Stromal cell of bone marrow (primary cell): ENCODE results near the gene GPR162.
"Not testable (repeated sequence)": the region's sequence is repeated elsewhere in the genome, so short reads cannot be mapped to it uniquely, and the experiment has no call there.

Source experiments
- DNase-seq: peaks from one replicate; pipeline ENCODE4 v3.0.0-alpha.2; 2012; ENCODE audit warnings: low read depth

The GPR162 gene

GRCh38 chr12:6858799-6859198, 37.2 kb downstream of the GPR162 start:
- DNase-seq: no peak

- DNase-seq: no peak
These were observed 38.5 kb downstream of the GPR162 start for GRCh38 chr12:6860116-6860515.

GRCh38 chr12:6860942-6861341, 39.3 kb downstream of the GPR162 start:
- no peak for DNase-seq

GRCh38 chr12:6861391-6861790, 39.8 kb downstream of the GPR162 start:
- DNase-seq: no peak

- no peak for DNase-seq
These were observed 41.4 kb downstream of the GPR162 start for GRCh38 chr12:6863033-6863432.

- DNase-seq: no peak
These were observed 42.1 kb downstream of the GPR162 start for GRCh38 chr12:6863586-6864321.

GRCh38 chr12:6865307-6865706, 43.7 kb downstream of the GPR162 start:
- DNase-seq: not testable (repeated sequence)

- DNase-seq: no peak
These were observed 44.7 kb downstream of the GPR162 start for GRCh38 chr12:6866163-6866919.

- DNase-seq: no peak
These were observed 45.3 kb downstream of the GPR162 start for GRCh38 chr12:6866920-6867412.

GRCh38 chr12:6867413-6868210, 46.0 kb downstream of the GPR162 start, which contains the start of gene TPI1:
Gene TPI1, plus strand, starts transcription at chr12:6867531. Its CDS starts 36 bp downstream, at chr12:6867567.
- peak; percentile 54 for DNase-seq

- no peak for DNase-seq
These were observed 46.8 kb downstream of the GPR162 start for GRCh38 chr12:6868211-6869048.

- DNase-seq: no peak
These were observed 47.7 kb downstream of the GPR162 start for GRCh38 chr12:6869049-6870021.

- not testable (repeated sequence) for DNase-seq
These were observed 48.7 kb downstream of the GPR162 start for GRCh38 chr12:6870304-6870703.

GRCh38 chr12:6871052-6871957, 49.7 kb downstream of the GPR162 start:
- no peak for DNase-seq

- DNase-seq: no peak
These were observed 50.7 kb downstream of the GPR162 start for GRCh38 chr12:6872073-6873048.

GRCh38 chr12:6873094-6874014, 51.7 kb downstream of the GPR162 start, which contains the start of gene SPSB2:
Gene SPSB2, minus strand, starts transcription at chr12:6873303. Its CDS starts 402 bp downstream, at chr12:6872901.
- peak; percentile 93 for DNase-seq

GRCh38 chr12:6874015-6874368, 52.4 kb downstream of the GPR162 start:
- not testable (repeated sequence) for DNase-seq
